ENCODE results near the gene SS18.

Gene SS18

DNA sequence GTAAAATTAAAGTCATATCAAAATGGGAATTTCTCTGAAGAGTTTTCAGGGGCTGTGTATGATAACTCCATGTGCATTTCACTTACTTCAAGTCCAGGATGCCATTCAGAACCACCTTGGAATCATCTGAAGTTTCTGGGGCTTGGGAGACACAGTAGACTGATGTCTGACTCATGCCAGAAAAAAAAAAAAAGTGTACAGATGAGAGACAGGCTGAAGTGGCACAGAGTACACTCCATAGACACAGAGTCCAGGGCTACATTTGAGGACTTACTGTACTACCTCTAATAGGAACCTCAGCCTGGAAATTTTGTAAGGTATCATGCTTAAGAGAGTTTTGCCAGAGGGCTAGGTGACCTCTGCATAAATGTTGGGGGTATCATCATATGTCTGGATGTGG is 92.0 kb downstream of the SS18 start:
- H3K36me3 Mint-ChIP-seq: peaks cover 7% of the 10 kb centered on the region
- no peaks in the 10 kb centered on the region for H3K4me1 Mint-ChIP-seq
- no peak overlapping the region for H3K4me3 Mint-ChIP-seq
- peaks cover 4% of the 10 kb centered on the region for H3K9me3 Mint-ChIP-seq
- no peak overlapping the region for H3K27ac Mint-ChIP-seq
- no peak for ATAC-seq
- no peaks in the 10 kb centered on the region for H3K27me3 Mint-ChIP-seq

DNA sequence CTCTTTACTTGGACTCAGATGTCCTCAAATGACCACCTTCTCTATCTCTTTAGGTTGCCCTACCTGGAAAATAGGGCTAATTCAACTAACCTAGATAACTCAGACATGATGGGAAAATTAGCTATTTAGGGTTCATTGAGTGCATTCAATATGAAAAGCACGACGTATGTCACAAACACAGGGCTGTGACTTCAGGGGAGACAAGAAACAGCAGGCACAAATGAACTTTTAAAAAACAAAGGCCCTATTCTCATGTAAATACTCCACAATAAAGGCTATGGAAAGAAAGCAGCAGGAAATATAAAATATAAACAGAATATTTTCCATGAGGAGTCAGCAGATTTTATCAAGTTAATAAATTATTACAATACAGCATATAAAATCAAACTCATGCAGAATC is 97.8 kb downstream of the SS18 start:
- no peaks in the 10 kb centered on the region for H3K36me3 Mint-ChIP-seq
- no peak for ATAC-seq
- no peak overlapping the region for H3K27ac Mint-ChIP-seq
- H3K9me3 Mint-ChIP-seq: no peaks in the 10 kb centered on the region
- peaks cover 6% of the 10 kb centered on the region for H3K4me1 Mint-ChIP-seq
- H3K27me3 Mint-ChIP-seq: no peaks in the 10 kb centered on the region
- no peak overlapping the region for H3K4me3 Mint-ChIP-seq

DNA sequence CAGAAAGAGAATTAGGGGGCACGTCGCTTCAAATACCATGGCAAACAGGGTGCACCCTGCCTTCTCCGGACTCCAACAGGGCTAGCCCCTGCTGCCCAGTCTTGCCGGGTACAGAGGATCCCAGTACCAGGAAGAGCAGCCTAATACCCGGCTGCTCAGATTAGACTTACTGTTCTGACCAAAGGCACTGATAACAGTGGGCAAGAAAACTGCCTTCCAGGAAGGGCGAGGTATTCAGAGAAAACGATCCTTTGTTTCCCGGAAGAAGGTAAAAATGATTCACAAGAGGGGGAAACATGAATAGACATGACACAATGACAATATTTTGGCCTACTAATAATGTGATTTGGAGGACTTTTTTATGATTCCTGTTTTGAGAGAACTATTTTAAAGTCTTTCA is 99.9 kb downstream of the SS18 start:
- Mint-ChIP-seq H3K27ac (no peak overlapping the region), H3K36me3 (no peaks in the 10 kb centered on the region), H3K9me3 (no peaks in the 10 kb centered on the region)

DNA sequence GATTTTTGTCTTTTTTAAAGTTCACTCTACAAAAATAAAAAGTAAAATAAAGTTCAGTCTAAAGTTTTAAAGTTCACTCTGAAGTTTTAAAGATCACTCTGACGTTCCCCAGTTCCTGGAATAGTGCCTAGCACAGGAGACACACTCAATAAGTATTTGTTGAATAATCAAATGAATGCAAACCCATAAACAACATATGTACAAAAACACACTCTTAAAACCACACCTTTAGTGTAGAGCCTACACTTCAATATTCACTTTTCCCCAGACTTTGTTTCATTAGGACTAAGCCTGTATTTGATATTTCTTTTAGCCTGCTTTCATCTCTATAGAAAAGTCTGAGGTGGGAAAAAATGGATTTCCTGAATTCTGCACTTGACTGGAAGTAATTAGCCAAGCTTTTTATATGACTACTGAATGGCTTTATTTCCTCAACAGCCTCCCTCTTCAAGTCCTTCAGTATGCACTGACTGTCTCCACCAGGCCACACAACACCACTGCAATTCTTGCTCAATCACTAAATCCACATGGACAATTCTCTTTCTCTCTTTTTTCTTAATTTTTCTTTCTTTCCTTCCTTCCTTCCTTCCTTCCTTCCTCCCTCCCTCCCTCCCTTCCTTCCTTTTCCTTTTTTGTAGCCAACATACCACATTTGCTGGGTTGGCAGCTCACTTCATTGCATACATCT is 104.6 kb downstream of the SS18 start:
- peaks cover 6% of the 10 kb centered on the region for H3K4me1 Mint-ChIP-seq
- H3K27me3 Mint-ChIP-seq: peaks cover 9% of the 10 kb centered on the region
- no peaks in the 10 kb centered on the region for H3K36me3 Mint-ChIP-seq
- ATAC-seq: no peak
- no peak overlapping the region for H3K4me3 Mint-ChIP-seq
- H3K9me3 Mint-ChIP-seq: no peaks in the 10 kb centered on the region
- no peak overlapping the region for H3K27ac Mint-ChIP-seq

More for the DNA sequence above, 99.9 kb downstream of the SS18 start:
- no peak for ATAC-seq
- Mint-ChIP-seq H3K4me3 (no peak overlapping the region), H3K4me1 (peaks cover 6% of the 10 kb centered on the region), H3K27me3 (no peaks in the 10 kb centered on the region)

DNA sequence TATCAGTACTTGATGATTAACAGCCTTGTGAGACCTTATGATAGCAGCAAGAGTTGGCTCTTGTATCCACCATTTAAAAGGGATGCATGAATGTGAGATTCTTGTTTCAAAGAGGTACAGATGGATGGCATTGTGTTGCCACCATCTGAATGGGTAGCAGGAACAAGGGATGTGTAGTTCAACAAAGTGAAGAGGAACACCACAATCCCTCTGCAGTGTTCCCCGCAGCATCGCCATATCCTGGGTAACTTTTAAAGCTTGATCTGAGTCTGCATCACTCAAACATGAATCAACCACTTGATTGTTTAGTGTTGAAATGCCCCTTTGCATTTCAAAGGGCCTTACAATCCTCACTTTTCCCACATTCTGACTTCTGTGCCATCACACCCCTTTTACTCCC is 106.7 kb downstream of the SS18 start:
- H3K9me3 Mint-ChIP-seq: no peaks in the 10 kb centered on the region
- H3K27me3 Mint-ChIP-seq: peaks cover 9% of the 10 kb centered on the region
- no peak overlapping the region for H3K27ac Mint-ChIP-seq
- no peak for ATAC-seq
- no peaks in the 10 kb centered on the region for H3K4me1 Mint-ChIP-seq
- H3K36me3 Mint-ChIP-seq: no peaks in the 10 kb centered on the region
- H3K4me3 Mint-ChIP-seq: no peak overlapping the region

DNA sequence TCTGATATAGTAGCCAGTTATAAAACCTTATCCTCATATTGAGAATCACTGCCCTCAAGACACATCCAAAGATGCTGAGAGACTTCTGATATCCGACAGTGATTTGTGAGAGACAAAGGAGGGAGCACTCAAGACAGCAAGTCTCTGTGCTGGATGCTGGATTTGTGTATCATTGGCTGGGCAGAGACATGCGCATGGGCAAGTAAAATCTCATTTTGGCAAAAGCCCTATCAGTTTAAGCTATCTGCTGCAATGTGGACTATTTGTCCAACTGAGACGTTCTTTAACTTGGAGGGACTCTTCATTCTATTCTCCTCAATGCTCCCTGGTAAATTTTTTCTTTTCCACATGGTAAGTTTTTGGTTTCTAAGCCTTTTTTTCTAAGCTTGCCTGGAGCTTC is 107.5 kb downstream of the SS18 start:
- Mint-ChIP-seq H3K36me3 (no peaks in the 10 kb centered on the region), H3K4me3 (no peak overlapping the region), H3K27ac (no peak overlapping the region), H3K27me3 (peaks cover 9% of the 10 kb centered on the region), H3K4me1 (no peaks in the 10 kb centered on the region), H3K9me3 (no peaks in the 10 kb centered on the region)
- ATAC-seq: no peak

DNA sequence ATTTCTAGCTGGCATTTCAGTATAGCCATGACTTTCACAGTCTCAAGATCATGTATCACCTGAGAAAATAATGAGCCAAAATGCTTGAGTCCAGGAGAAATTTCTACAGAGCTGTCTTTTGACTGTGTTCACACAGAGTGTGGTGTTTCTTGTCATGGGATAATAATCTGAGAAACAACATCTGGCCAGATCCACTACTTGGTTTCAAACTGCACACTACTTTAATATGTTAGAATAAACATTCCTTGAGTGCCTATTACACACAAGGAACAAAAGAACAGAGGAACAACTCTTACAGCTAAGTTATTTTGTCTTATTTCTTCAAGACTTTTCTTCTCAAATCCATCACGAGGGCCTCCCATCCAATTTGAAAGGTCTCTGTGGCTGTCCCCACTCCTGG is 108.3 kb downstream of the SS18 start:
- H3K4me1 Mint-ChIP-seq: no peaks in the 10 kb centered on the region
- no peak for ATAC-seq
- H3K4me3 Mint-ChIP-seq: no peak overlapping the region
- peaks cover 9% of the 10 kb centered on the region for H3K27me3 Mint-ChIP-seq
- no peak overlapping the region for H3K27ac Mint-ChIP-seq
- H3K9me3 Mint-ChIP-seq: no peaks in the 10 kb centered on the region
- no peaks in the 10 kb centered on the region for H3K36me3 Mint-ChIP-seq

DNA sequence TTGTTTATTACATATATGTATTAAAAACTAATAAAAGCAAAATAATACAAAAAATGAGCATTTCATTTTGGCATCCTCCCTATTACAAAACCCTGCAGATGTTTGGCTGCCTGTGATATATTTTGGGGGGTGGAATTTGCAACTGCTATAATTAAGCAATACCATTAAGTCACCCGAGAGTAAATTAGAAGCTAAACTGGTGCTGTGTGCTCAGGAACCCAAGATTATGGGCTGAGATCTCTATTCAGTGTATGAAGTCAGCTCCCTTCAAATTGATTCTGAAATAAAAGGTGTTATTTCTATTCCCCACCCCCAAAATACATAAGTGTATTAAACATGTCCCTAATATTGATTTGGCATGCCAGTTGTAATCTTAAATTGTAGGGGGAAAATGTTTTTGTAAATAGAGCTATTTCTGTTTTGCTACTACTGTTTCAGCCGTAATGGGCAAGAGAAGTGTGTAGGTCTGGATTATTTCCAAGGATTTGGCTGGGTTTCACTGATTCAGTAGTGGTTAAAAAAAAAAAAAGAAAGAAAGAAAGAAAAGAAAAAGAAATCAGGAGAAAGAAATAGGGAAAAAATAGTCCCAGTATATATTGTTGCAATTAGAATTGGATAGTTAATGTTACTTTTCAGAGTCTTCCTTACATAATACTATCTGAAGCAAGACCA is 110.9 kb downstream of the SS18 start:
- H3K4me3 Mint-ChIP-seq: no peak overlapping the region
- H3K27ac Mint-ChIP-seq: no peak overlapping the region
- no peaks in the 10 kb centered on the region for H3K36me3 Mint-ChIP-seq
- peaks cover 26% of the 10 kb centered on the region for H3K27me3 Mint-ChIP-seq
- H3K9me3 Mint-ChIP-seq: no peaks in the 10 kb centered on the region
- ATAC-seq: no peak
- H3K4me1 Mint-ChIP-seq: peaks cover 11% of the 10 kb centered on the region

DNA sequence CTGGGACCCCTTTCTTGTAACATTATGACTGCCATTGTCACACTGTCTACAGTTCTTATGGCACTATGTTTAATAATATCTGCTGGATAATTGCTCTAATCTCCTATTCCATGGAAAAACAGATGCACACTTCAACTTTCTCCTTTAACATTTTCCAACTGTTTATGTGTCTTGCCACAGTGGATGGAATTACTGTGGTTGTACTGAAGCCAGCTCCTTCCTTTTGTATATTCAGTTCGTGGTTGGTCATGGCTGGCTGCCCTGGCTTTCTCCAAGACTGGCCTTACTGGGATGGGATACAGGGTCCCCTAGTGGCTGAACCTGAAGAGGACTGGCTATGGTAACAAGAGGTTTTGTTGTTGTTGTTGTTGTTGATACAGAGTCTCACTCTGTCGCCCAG is 113.9 kb downstream of the SS18 start:
- Mint-ChIP-seq H3K27ac (no peak overlapping the region), H3K27me3 (peaks cover 25% of the 10 kb centered on the region), H3K4me1 (peaks cover 11% of the 10 kb centered on the region), H3K36me3 (no peaks in the 10 kb centered on the region), H3K4me3 (no peak overlapping the region), H3K9me3 (peaks cover 2% of the 10 kb centered on the region)
- ATAC-seq: no peak

DNA sequence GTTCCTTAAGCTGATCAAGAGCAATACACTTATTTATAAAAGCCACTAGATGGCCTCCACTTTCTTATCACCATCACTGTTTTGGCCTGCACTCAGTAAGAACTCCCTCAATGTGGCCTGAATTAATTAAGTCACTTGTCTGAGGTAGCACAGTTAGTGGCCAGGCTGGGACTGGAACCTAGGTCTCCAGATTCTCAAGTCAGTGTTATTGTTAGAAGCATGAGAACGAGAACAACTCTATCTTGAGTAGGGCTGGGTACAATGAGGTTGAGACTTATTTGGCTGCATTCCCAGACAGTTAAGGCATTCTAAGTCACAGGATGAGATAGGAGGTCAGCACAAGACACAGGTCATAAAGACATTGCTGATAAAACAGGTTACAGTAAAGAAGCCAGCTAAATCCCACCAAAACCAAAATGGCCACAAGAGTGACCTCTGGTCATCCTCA is 115.8 kb downstream of the SS18 start:
- H3K36me3 Mint-ChIP-seq: no peaks in the 10 kb centered on the region
- ATAC-seq: no peak
- H3K4me1 Mint-ChIP-seq: peaks cover 11% of the 10 kb centered on the region
- peaks cover 2% of the 10 kb centered on the region for H3K9me3 Mint-ChIP-seq
- peaks cover 27% of the 10 kb centered on the region for H3K27me3 Mint-ChIP-seq
- H3K27ac Mint-ChIP-seq: no peak overlapping the region
- H3K4me3 Mint-ChIP-seq: no peak overlapping the region

All from stimulated activated memory B cell treated with anti-CD40 and anti-IgM and Interleukin-4, amounts not matched to agents 10 μg/mL and 1 μg/mL and 100 μg/mL, for 72 hours (primary cell).